ENCODE data around the gene OPTC. TPM values are rescaled to one million over a fixed set of nuclear protein-coding genes. Genes with fewer than 3 reads are reported as not detected.

The OPTC gene
- total and polyA plus RNA-seq, 10 donors = not detected

GRCh38 chr1:203536980-203537455 lies 43.1 kb downstream of the OPTC start:
- H3K27me3 ChIP-seq (replicated peaks in 1 of 7) = no peaks in the 10 kb centered on the region
- peaks cover 0 to 3% (median 0%) of the 10 kb centered on the region in 6 donors for H3K4me1 ChIP-seq
- no peak for DNase-seq
- intact Hi-C loops (cut with DNase I; ENCODE audit: low total_unique reads) = no loop called here
- H3K4me3 ChIP-seq = no peak overlapping the region
- no peak overlapping the region for H3K27ac ChIP-seq
- TF ChIP-seq POLR2A (IDR thresholded peaks at IDR 0.05) (no peak), CTCF (IDR thresholded peaks at IDR 0.05 in 8 of 11, conservative IDR thresholded peaks at IDR 0.05 in 3 of 11) (no peak), POLR2AphosphoS5 (IDR thresholded peaks at IDR 0.05) (no peak)
- H3K9me3 ChIP-seq = no peaks in the 10 kb centered on the region
- WGBS, 5 donors = 68 to 94% (median 82%) methylated on average over 3 of the region's 3 CpGs
- H3K36me3 ChIP-seq = no peaks in the 10 kb centered on the region

- intact Hi-C loops (cut with DNase I; ENCODE audit: low total_unique reads) = no loop called here
- Histone ChIP-seq H3K27ac (no peak overlapping the region), H3K27me3 (replicated peaks in 1 of 7) (no peaks in the 10 kb centered on the region), H3K4me3 (no peak overlapping the region), H3K4me1 (no peaks in the 10 kb centered on the region), H3K9me3 (no peaks in the 10 kb centered on the region), H3K36me3 (no peaks in the 10 kb centered on the region)
- no peak for TF ChIP-seq CTCF (IDR thresholded peaks at IDR 0.05 in 8 of 11, conservative IDR thresholded peaks at IDR 0.05 in 3 of 11)
- no peak for TF ChIP-seq POLR2AphosphoS5 (IDR thresholded peaks at IDR 0.05)
- TF ChIP-seq POLR2A (IDR thresholded peaks at IDR 0.05) = no peak
- WGBS, 5 donors = 74 to 89% (median 82%) methylated on average over 5 of the region's 5 CpGs
- no peak for DNase-seq
Measured at GRCh38 chr1:203537806-203538464, 44.0 kb downstream of the OPTC start.

- H3K9me3 ChIP-seq = no peaks in the 10 kb centered on the region
- intact Hi-C loops (cut with DNase I; ENCODE audit: low total_unique reads) = no loop called here
- 20 to 78% (median 54%) methylated on average over 1 of the region's 1 CpG for WGBS, 5 donors
- no peak overlapping the region for H3K27ac ChIP-seq
- no peak for DNase-seq
- peaks cover 0 to 2% (median 0%) of the 10 kb centered on the region in 7 donors for H3K27me3 ChIP-seq (replicated peaks in 1 of 7)
- no peak for TF ChIP-seq POLR2A (IDR thresholded peaks at IDR 0.05)
- H3K4me3 ChIP-seq = no peak overlapping the region
- no peaks in the 10 kb centered on the region for H3K36me3 ChIP-seq
- H3K4me1 ChIP-seq = no peaks in the 10 kb centered on the region
Measured at GRCh38 chr1:203538726-203539125, 44.8 kb downstream of the OPTC start.

GRCh38 chr1:203539831-203540546 lies 46.0 kb downstream of the OPTC start:
- intact Hi-C loops (cut with DNase I; ENCODE audit: low total_unique reads) = no loop called here
- 92 to 96% (median 96%) methylated on average over 5 of the region's 5 CpGs for WGBS, 5 donors
- no peak for DNase-seq
- TF ChIP-seq POLR2AphosphoS5 (IDR thresholded peaks at IDR 0.05) (no peak), POLR2A (IDR thresholded peaks at IDR 0.05) (no peak), CTCF (IDR thresholded peaks at IDR 0.05 in 8 of 11, conservative IDR thresholded peaks at IDR 0.05 in 3 of 11) (no peak)
- Histone ChIP-seq H3K27ac (no peak overlapping the region), H3K36me3 (no peaks in the 10 kb centered on the region), H3K27me3 (replicated peaks in 1 of 7) (peaks cover 0 to 7% (median 0%) of the 10 kb centered on the region in 7 donors), H3K4me3 (no peak overlapping the region), H3K9me3 (no peaks in the 10 kb centered on the region), H3K4me1 (no peaks in the 10 kb centered on the region)
